ENCODE data around the gene AUTS2. TPM values are rescaled to one million over a fixed set of nuclear protein-coding genes. Genes with fewer than 3 reads are reported as not detected.

AUTS2 gene
- polyA plus RNA-seq, 1 donor (not counting 4 experiments of a cell fraction or from before 2014, with no cell fraction given) = 4.7 TPM

DNA sequence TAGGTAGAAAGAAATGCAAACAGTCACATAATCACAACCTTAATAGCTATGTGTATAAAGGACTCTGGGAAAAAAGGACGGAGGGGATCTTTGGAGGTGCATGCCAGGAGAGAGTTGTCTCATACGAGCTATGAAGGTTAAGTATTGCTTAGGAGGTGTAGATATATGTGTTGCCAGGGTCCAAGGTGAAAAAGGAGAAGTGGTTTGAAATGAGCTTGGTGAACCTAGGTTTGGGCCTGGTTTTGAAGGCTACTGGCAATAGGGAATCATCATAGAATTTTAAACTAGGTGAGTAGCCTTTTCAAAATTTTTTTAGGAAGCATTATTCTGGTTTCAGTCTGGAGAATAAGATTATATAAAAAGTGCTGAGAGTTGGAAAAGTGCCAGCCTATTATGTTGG lies 336.8 kb downstream of the AUTS2 start:
- no peaks in the 10 kb centered on the region for H3K9me1 ChIP-seq (ENCODE audit: control insufficient read depth, extremely low read depth, insufficient read depth, low read length)
- H3K4me2 ChIP-seq (ENCODE audit: control insufficient read depth, extremely low read depth, insufficient read depth, low read depth, low read length) = no peak overlapping the region
- FAIRE-seq = no peak
- dilution Hi-C loops (cut with MboI; ENCODE audit: extremely low pct_ligation_motif_present, low sequenced_read_pairs) = no loop called here
- no peaks in the 10 kb centered on the region for H3K79me2 ChIP-seq (ENCODE audit: control insufficient read depth, insufficient read depth, low read length)
- H3K9me3 ChIP-seq (ENCODE audit: control insufficient read depth, low read depth, low read length) = no peaks in the 10 kb centered on the region
- H4K20me1 ChIP-seq (ENCODE audit: control insufficient read depth, extremely low read depth, insufficient read depth, low read length) = no peaks in the 10 kb centered on the region
- no peak for DNase-seq (ENCODE audit: low read depth, low spot score)
- no peak overlapping the region for H3K4me3 ChIP-seq (ENCODE audit: control insufficient read depth in 2 of 3, extremely low read depth in 1 of 3, insufficient read depth in 2 of 3, low read depth in 1 of 3, low read length in 3 of 3)
- no peak overlapping the region for H2AFZ ChIP-seq (ENCODE audit: control insufficient read depth, low read length)
- H3K27ac ChIP-seq (ENCODE audit: control insufficient read depth, insufficient read depth, low read length) = no peak overlapping the region
- no peaks in the 10 kb centered on the region for H3K27me3 ChIP-seq (ENCODE audit: control insufficient read depth, extremely low read depth, insufficient read depth, low read length)
- no peak overlapping the region for H3K9ac ChIP-seq (ENCODE audit: control insufficient read depth, extremely low read depth, insufficient read depth, low read length)
- H3K4me1 ChIP-seq (ENCODE audit: control insufficient read depth, extremely low read depth, insufficient read depth, low read length) = no peaks in the 10 kb centered on the region
- no peaks in the 10 kb centered on the region for H3K36me3 ChIP-seq (ENCODE audit: control insufficient read depth in 2 of 2, extremely low read depth in 1 of 2, insufficient read depth in 2 of 2, low read length in 2 of 2)
- TF ChIP-seq, protein P1, sequence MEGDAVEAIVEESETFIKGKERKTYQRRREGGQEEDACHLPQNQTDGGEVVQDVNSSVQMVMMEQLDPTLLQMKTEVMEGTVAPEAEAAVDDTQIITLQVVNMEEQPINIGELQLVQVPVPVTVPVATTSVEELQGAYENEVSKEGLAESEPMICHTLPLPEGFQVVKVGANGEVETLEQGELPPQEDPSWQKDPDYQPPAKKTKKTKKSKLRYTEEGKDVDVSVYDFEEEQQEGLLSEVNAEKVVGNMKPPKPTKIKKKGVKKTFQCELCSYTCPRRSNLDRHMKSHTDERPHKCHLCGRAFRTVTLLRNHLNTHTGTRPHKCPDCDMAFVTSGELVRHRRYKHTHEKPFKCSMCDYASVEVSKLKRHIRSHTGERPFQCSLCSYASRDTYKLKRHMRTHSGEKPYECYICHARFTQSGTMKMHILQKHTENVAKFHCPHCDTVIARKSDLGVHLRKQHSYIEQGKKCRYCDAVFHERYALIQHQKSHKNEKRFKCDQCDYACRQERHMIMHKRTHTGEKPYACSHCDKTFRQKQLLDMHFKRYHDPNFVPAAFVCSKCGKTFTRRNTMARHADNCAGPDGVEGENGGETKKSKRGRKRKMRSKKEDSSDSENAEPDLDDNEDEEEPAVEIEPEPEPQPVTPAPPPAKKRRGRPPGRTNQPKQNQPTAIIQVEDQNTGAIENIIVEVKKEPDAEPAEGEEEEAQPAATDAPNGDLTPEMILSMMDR (optimal IDR thresholded peaks at IDR 0.05 in 1 of 3, IDR thresholded peaks at IDR 0.05 in 1 of 3, conservative IDR thresholded peaks at IDR 0.05 in 1 of 3; ENCODE audit: extremely low read depth in 1 of 3, insufficient read depth in 2 of 3, low read length in 3 of 3) = no peak
- TF ChIP-seq EZH2 (IDR thresholded peaks at IDR 0.05; ENCODE audit: low read length) = no peak

DNA sequence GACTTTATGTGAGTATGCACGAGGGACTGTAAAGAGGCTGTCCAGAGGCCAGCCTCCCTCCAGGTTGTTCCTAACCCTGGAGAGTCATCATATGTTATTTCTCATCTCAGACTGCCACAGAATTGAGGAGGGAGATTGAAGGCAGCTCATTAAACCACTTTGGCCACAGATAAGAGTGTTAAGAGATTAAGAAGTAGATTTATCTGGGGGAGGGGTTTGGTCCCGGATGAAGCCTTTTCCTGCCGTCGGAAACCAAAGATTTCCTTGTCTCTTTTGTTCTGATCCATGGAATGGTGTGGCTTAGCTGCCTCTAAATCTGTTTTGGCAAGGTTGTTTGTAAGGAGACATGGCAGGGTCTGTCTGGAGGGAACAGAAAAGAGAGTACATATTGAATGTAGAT lies 338.8 kb downstream of the AUTS2 start:
- Histone ChIP-seq H3K4me3 (ENCODE audit: control insufficient read depth in 2 of 3, extremely low read depth in 1 of 3, insufficient read depth in 2 of 3, low read depth in 1 of 3, low read length in 3 of 3) (no peak overlapping the region), H3K9ac (ENCODE audit: control insufficient read depth, extremely low read depth, insufficient read depth, low read length) (no peak overlapping the region), H3K9me1 (ENCODE audit: control insufficient read depth, extremely low read depth, insufficient read depth, low read length) (no peaks in the 10 kb centered on the region), H4K20me1 (ENCODE audit: control insufficient read depth, extremely low read depth, insufficient read depth, low read length) (no peaks in the 10 kb centered on the region), H3K9me3 (ENCODE audit: control insufficient read depth, low read depth, low read length) (no peaks in the 10 kb centered on the region), H3K27me3 (ENCODE audit: control insufficient read depth, extremely low read depth, insufficient read depth, low read length) (no peaks in the 10 kb centered on the region), H3K36me3 (ENCODE audit: control insufficient read depth in 2 of 2, extremely low read depth in 1 of 2, insufficient read depth in 2 of 2, low read length in 2 of 2) (no peaks in the 10 kb centered on the region), H3K27ac (ENCODE audit: control insufficient read depth, insufficient read depth, low read length) (no peak overlapping the region), H3K4me2 (ENCODE audit: control insufficient read depth, extremely low read depth, insufficient read depth, low read depth, low read length) (no peak overlapping the region), H3K79me2 (ENCODE audit: control insufficient read depth, insufficient read depth, low read length) (no peaks in the 10 kb centered on the region), H3K4me1 (ENCODE audit: control insufficient read depth, extremely low read depth, insufficient read depth, low read length) (no peaks in the 10 kb centered on the region), H2AFZ (ENCODE audit: control insufficient read depth, low read length) (no peak overlapping the region)
- TF ChIP-seq, protein P1 (optimal IDR thresholded peaks at IDR 0.05 in 1 of 3, IDR thresholded peaks at IDR 0.05 in 1 of 3, conservative IDR thresholded peaks at IDR 0.05 in 1 of 3; ENCODE audit: extremely low read depth in 1 of 3, insufficient read depth in 2 of 3, low read length in 3 of 3) = no peak
- no peak for TF ChIP-seq EZH2 (IDR thresholded peaks at IDR 0.05; ENCODE audit: low read length)
- no peak for DNase-seq (ENCODE audit: low read depth, low spot score)
- FAIRE-seq = no peak
- dilution Hi-C loops (cut with MboI; ENCODE audit: extremely low pct_ligation_motif_present, low sequenced_read_pairs) = no loop called here
